Activated B cell treated with CpG ODN at 0.5 μM for 24 hours (primary cell): ENCODE measurements around the gene ST6GAL2. TPM values are rescaled to one million over a fixed set of nuclear protein-coding genes. Genes with fewer than 3 reads are reported as not detected.

Experiments
- ATAC-seq: fragments of 200-7000 bp; cut with Tn5 transposase; one replicate; pipeline ENCODE4 v1.10.0; 2021; ENCODE audit warnings: low read depth, mild to moderate bottlenecking, moderate library complexity
- CTCF ChIA-PET: fragments of 350-600 bp; sonication (Branson Sonifier 250); formaldehyde crosslinking; loops from one replicate; lab custom pipeline; 2021; ENCODE audit warnings: antibody characterized with exemption; lab: Charles Lee
- POLR2A ChIA-PET: fragments of 350-600 bp; sonication (Branson Sonifier 250); formaldehyde crosslinking; loops from one replicate; lab custom pipeline; 2021; ENCODE audit warnings: antibody characterized with exemption; lab: Charles Lee
- DNase-seq: peaks from one replicate; pipeline ENCODE4 v3.0.0; 2022
- H3K27ac Mint-ChIP-seq: one replicate; pipeline ENCODE4 v1.8.0; 2020; ENCODE audit warnings: mixed read lengths
- H3K27me3 Mint-ChIP-seq: one replicate; pipeline ENCODE4 v1.8.0; 2021; ENCODE audit warnings: mixed read lengths
- H3K36me3 Mint-ChIP-seq: one replicate; pipeline ENCODE4 v1.8.0; 2021; ENCODE audit warnings: low read depth, mixed read lengths
- H3K4me1 Mint-ChIP-seq: one replicate; pipeline ENCODE4 v1.8.0; 2021; ENCODE audit warnings: mixed read lengths
- H3K4me3 Mint-ChIP-seq: one replicate; pipeline ENCODE4 v1.8.0; 2020; ENCODE audit warnings: mild to moderate bottlenecking, mixed read lengths
- H3K9me3 Mint-ChIP-seq: one replicate; pipeline ENCODE4 v1.8.0; 2020; ENCODE audit warnings: mixed read lengths
- CTCF ChIP-seq: fragments of 200-600 bp; IDR thresholded peaks from one replicate; pipeline ENCODE4 v1.8.0; 2022; ENCODE audit warnings: antibody characterized with exemption, mild to moderate bottlenecking
- intact Hi-C: fragments of 100-400 bp; cut with micrococcal nuclease; formaldehyde crosslinking; loops from one replicate; pipeline ENCODE4 v1.15.1; 2024
- total RNA-seq: library from RNA; stranded (reverse); gene quantifications from 2 replicates; pipeline ENCODE4 v1.2.3, GENCODE V29; 2022

ST6GAL2 gene
- total RNA-seq, 1 donor from 2014 or later, result not detected

DNA sequence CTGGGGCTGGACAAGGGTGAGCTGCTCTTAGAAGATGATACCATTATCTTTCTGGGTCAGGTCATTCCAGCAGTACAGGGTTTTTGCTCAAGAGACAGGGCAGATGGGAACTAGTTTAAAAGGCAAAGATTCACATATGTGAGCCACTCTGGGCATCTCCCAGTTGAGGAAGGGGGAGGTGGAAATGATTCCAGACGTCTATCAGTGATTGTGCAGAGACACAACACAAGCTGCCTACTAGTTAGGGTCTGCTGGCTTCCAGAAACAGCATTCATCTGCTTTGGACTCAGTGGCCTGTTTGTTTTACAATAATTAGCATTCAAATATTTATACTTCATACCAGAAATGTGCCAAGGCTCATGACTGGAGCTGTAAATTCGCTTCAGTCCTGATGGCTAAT, 32.3 kb downstream of the ST6GAL2 start:
- Mint-ChIP-seq H3K27ac (no peak overlapping the region), H3K4me3 (no peak overlapping the region), H3K36me3 (no peaks in the 10 kb centered on the region), H3K9me3 (no peaks in the 10 kb centered on the region), H3K4me1 (no peaks in the 10 kb centered on the region), H3K27me3 (no peaks in the 10 kb centered on the region)
- ATAC-seq, result no peak
- ChIA-PET CTCF (no interaction called here), POLR2A (no interaction called here)
- TF ChIP-seq CTCF, result no peak
- intact Hi-C loops, result no loop called here
- DNase-seq, result no peak

GRCh38 chr2:106851881-106852501, 34.0 kb downstream of the ST6GAL2 start:
- H3K27me3 Mint-ChIP-seq, result no peaks in the 10 kb centered on the region
- no peak for ATAC-seq
- no peak overlapping the region for H3K27ac Mint-ChIP-seq

DNA sequence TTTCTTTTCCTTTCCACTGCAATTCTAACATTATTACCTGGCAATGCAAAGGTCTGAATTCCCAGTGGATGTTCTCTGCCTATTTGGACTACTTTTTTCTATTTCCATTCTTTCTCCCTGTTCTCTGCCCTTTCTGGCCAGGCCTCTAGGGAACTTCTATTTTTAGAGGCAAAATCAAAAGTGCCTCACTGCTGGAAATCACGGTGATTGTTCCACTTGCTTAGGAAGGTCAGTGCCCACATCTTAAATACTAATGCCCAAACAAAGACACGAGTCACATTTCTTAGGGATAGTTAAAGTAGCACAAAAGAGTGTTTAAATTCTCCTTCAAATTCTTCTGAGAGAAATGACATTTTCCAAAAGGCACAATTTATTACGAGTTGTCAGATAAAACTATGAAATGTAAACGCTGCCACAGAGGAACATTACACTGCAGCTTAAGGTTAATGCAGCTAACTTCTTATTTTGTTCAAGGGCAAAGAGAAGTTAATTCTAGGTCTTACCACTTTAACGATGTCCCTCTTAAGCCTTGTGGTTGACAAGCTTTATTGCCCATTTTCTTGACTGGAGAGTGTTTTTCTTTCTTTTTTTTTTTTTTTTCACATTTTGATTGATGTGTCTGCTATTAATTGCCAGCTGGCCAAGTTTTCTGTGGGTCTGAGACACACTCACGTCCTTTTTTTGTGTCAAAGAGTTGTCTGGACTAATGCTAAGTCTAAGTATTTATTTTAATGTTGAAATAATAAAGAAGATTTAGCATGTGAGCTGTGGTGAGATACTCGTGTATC, 34.7 kb downstream of the ST6GAL2 start:
- no peaks in the 10 kb centered on the region for H3K4me1 Mint-ChIP-seq
- no peak overlapping the region for H3K4me3 Mint-ChIP-seq
- CTCF ChIA-PET, result no interaction called here
- no peak overlapping the region for H3K27ac Mint-ChIP-seq
- ATAC-seq, result no peak
- POLR2A ChIA-PET, result no interaction called here
- no peak for DNase-seq
- no peak for TF ChIP-seq CTCF
- no peaks in the 10 kb centered on the region for H3K36me3 Mint-ChIP-seq
- intact Hi-C loops, result no loop called here
- no peaks in the 10 kb centered on the region for H3K27me3 Mint-ChIP-seq
- no peaks in the 10 kb centered on the region for H3K9me3 Mint-ChIP-seq

More at GRCh38 chr2:106851881-106852501, 34.0 kb downstream of the ST6GAL2 start:
- no peaks in the 10 kb centered on the region for H3K4me1 Mint-ChIP-seq
- intact Hi-C loops, result no loop called here
- H3K36me3 Mint-ChIP-seq, result no peaks in the 10 kb centered on the region
- POLR2A ChIA-PET, result no interaction called here
- H3K9me3 Mint-ChIP-seq, result no peaks in the 10 kb centered on the region
- no peak for DNase-seq
- H3K4me3 Mint-ChIP-seq, result no peak overlapping the region
- TF ChIP-seq CTCF, result no peak
- CTCF ChIA-PET, result no interaction called here

- ATAC-seq (no peak), DNase-seq (no peak)
- Mint-ChIP-seq H3K27me3 (no peaks in the 10 kb centered on the region), H3K9me3 (no peaks in the 10 kb centered on the region), H3K4me1 (no peaks in the 10 kb centered on the region), H3K36me3 (no peaks in the 10 kb centered on the region), H3K27ac (no peak overlapping the region), H3K4me3 (no peak overlapping the region)
- no peak for TF ChIP-seq CTCF
- intact Hi-C loops, result no loop called here
- CTCF ChIA-PET, result no interaction called here
- POLR2A ChIA-PET, result no interaction called here
These were observed 36.7 kb downstream of the ST6GAL2 start for GRCh38 chr2:106849253-106849652.

- DNase-seq (no peak), ATAC-seq (no peak)
- no peaks in the 10 kb centered on the region for H3K9me3 Mint-ChIP-seq
- intact Hi-C loops, result no loop called here
- H3K4me1 Mint-ChIP-seq, result no peaks in the 10 kb centered on the region
- H3K27me3 Mint-ChIP-seq, result no peaks in the 10 kb centered on the region
- ChIA-PET POLR2A (no interaction called here), CTCF (no interaction called here)
- no peak overlapping the region for H3K4me3 Mint-ChIP-seq
- H3K27ac Mint-ChIP-seq, result no peak overlapping the region
- no peak for TF ChIP-seq CTCF
- no peaks in the 10 kb centered on the region for H3K36me3 Mint-ChIP-seq
These were observed 38.6 kb downstream of the ST6GAL2 start for GRCh38 chr2:106847366-106847765.
